Keratinocyte (primary cell): Measurements from ENCODE around the gene AHNAK2. TPM values are rescaled to one million over a fixed set of nuclear protein-coding genes. Genes with fewer than 3 reads are reported as not detected.

Experiments
- DNase-seq: peaks from one replicate; pipeline ENCODE4 v3.0.0-alpha.2; 2011; ENCODE audit warnings: low read depth, missing footprints, low spot score
- FAIRE-seq: peaks from 2 replicates; lab custom pipeline; 2011; peaks lifted over from hg19 to GRCh38; lab: Jason Lieb, UNC
- H2AFZ ChIP-seq: 2 replicates; pipeline ENCODE4 v1.6.0; 2012; ENCODE audit warnings: low read length, control low read depth, inconsistent platforms; ENCODE audit not compliant: control insufficient read depth
- H3K27ac ChIP-seq: 2 replicates; pipeline ENCODE4 v1.5.1; 2011; ENCODE audit warnings: low read length; ENCODE audit not compliant: control insufficient read depth, insufficient read depth
- H3K27me3 ChIP-seq: 3 replicates; pipeline ENCODE4 v1.6.0; 2011; ENCODE audit warnings: low read length; ENCODE audit not compliant: control insufficient read depth, insufficient read depth; ENCODE audit errors: extremely low read depth
- H3K36me3 ChIP-seq, 2 experiments: 2 replicates in 1 of 2; 3 replicates in 1 of 2; pipeline ENCODE4 v1.5.1; 2011; ENCODE audit warnings: low read length in 2 of 2, mild to moderate bottlenecking in 1 of 2; ENCODE audit not compliant: control insufficient read depth in 2 of 2, insufficient read depth in 2 of 2; ENCODE audit errors: extremely low read depth in 1 of 2
- H3K4me1 ChIP-seq: 3 replicates; pipeline ENCODE4 v1.5.1; 2011; ENCODE audit warnings: low read length; ENCODE audit not compliant: control insufficient read depth, insufficient read depth; ENCODE audit errors: extremely low read depth
- H3K4me2 ChIP-seq: 3 replicates; pipeline ENCODE4 v1.6.0; 2011; ENCODE audit warnings: low read depth, low read length; ENCODE audit not compliant: control insufficient read depth, insufficient read depth; ENCODE audit errors: extremely low read depth
- H3K4me3 ChIP-seq, 3 experiments: fragments of 200-600 bp in 1 of 3; sonication (generic) in 1 of 3; 2 replicates in 2 of 3; 3 replicates in 1 of 3; pipeline ENCODE4 v1.5.1; 2011 to 2016; ENCODE audit warnings: low read length in 3 of 3, mild to moderate bottlenecking in 3 of 3, control low read depth in 2 of 3, inconsistent platforms in 1 of 3, low read depth in 1 of 3, mixed read lengths in 1 of 3, mixed run types in 1 of 3, moderate library complexity in 1 of 3; ENCODE audit not compliant: control insufficient read depth in 2 of 3, insufficient read depth in 2 of 3; ENCODE audit errors: extremely low read depth in 1 of 3
- H3K79me2 ChIP-seq: 2 replicates; pipeline ENCODE4 v1.6.0; 2012; ENCODE audit warnings: low read length; ENCODE audit not compliant: control insufficient read depth, insufficient read depth
- H3K9ac ChIP-seq: 3 replicates; pipeline ENCODE4 v1.6.0; 2011; ENCODE audit warnings: low read length; ENCODE audit not compliant: control insufficient read depth, insufficient read depth; ENCODE audit errors: extremely low read depth
- H3K9me1 ChIP-seq: 3 replicates; pipeline ENCODE4 v1.6.0; 2011; ENCODE audit warnings: low read length; ENCODE audit not compliant: control insufficient read depth, insufficient read depth; ENCODE audit errors: extremely low read depth
- H3K9me3 ChIP-seq: 2 replicates; pipeline ENCODE4 v1.5.1; 2012; ENCODE audit warnings: low read depth, low read length; ENCODE audit not compliant: control insufficient read depth
- H4K20me1 ChIP-seq: 3 replicates; pipeline ENCODE4 v1.6.0; 2011; ENCODE audit warnings: low read length; ENCODE audit not compliant: control insufficient read depth, insufficient read depth; ENCODE audit errors: extremely low read depth
- CTCF ChIP-seq, 3 experiments: IDR thresholded peaks in 1 of 3; conservative IDR thresholded peaks in 1 of 3; optimal IDR thresholded peaks in 1 of 3; 2 replicates in 2 of 3; 3 replicates in 1 of 3; pipeline versions ENCODE3 to v1.5.1; 2011; ENCODE audit warnings: low read length in 3 of 3, mild to moderate bottlenecking in 3 of 3, moderate library complexity in 2 of 3, control low read depth in 1 of 3, inconsistent platforms in 1 of 3; ENCODE audit not compliant: insufficient read depth in 2 of 3; ENCODE audit errors: extremely low read depth in 1 of 3
- EZH2 ChIP-seq: IDR thresholded peaks from one replicate; pipeline ENCODE4 v1.6.1; 2012; ENCODE audit warnings: inconsistent platforms, mild to moderate bottlenecking, low read length, moderate library complexity
- dilution Hi-C: fragments of 300-500 bp; cut with MboI; formaldehyde crosslinking; loops from one replicate; pipeline ENCODE4 v1.7.0; 2020; ENCODE audit warnings: low sequenced_read_pairs; ENCODE audit not compliant: extremely low pct_ligation_motif_present
- polyA plus RNA-seq, 5 experiments: library from polyadenylated mRNA; depleted of rRNA in 3 of 5; stranded (reverse) in 3 of 5; stranded (forward) in 1 of 5; unstranded in 1 of 5; fragments of >200 nt; gene quantifications; 1 replicate in 1 of 5; 2 replicates in 3 of 5; 3 replicates in 1 of 5; pipeline versions ENCODE4 v1.2.1 to v1.2.3, GENCODE V29; 2011 to 2012; ENCODE audit warnings: missing spikeins in 2 of 5, low read depth in 1 of 5, low replicate concordance in 1 of 5

The AHNAK2 gene
- polyA plus RNA-seq, 1 donor (not counting 4 experiments of a cell fraction or from before 2014, with no cell fraction given): 164 TPM

GRCh38 chr14:105015905-105016304, 37.7 kb upstream of the AHNAK2 start:
- DNase-seq: no peak
- Histone ChIP-seq H3K9me1 (peaks cover 6% of the 10 kb centered on the region), H3K9ac (peak overlapping the region; percentile 65), H3K4me3 (peak overlapping the region in 1 of 3 experiments; percentile 39), H3K4me1 (peaks cover 62% of the 10 kb centered on the region), H3K36me3 (peaks cover 14 to 29% of the 10 kb centered on the region in 2 experiments), H3K79me2 (peaks cover 100% of the 10 kb centered on the region), H3K4me2 (peak overlapping the region; percentile 100), H3K9me3 (no peaks in the 10 kb centered on the region), H3K27ac (peak overlapping the region; percentile 71), H2AFZ (no peak overlapping the region), H3K27me3 (no peaks in the 10 kb centered on the region), H4K20me1 (peaks cover 56% of the 10 kb centered on the region)
- no peak for TF ChIP-seq CTCF (optimal IDR thresholded peaks at IDR 0.05 in 1 of 3, IDR thresholded peaks at IDR 0.05 in 1 of 3, conservative IDR thresholded peaks at IDR 0.05 in 1 of 3; ENCODE audit: extremely low read depth in 1 of 3, insufficient read depth in 2 of 3, low read length in 3 of 3)
- dilution Hi-C loops: no loop called here
- no peak for FAIRE-seq

- Histone ChIP-seq H3K27ac (peak overlapping the region; percentile 19), H2AFZ (no peak overlapping the region), H3K9me3 (no peaks in the 10 kb centered on the region), H3K9ac (no peak overlapping the region), H3K9me1 (peaks cover 6% of the 10 kb centered on the region), H3K36me3 (peaks cover 15 to 32% of the 10 kb centered on the region in 2 experiments), H3K79me2 (peaks cover 100% of the 10 kb centered on the region), H3K4me1 (peaks cover 62% of the 10 kb centered on the region), H3K4me2 (no peak overlapping the region), H4K20me1 (peaks cover 57% of the 10 kb centered on the region), H3K27me3 (no peaks in the 10 kb centered on the region), H3K4me3 (no peak overlapping the region)
- dilution Hi-C loops: no loop called here
- FAIRE-seq (no peak), DNase-seq (no peak)
- TF ChIP-seq CTCF (optimal IDR thresholded peaks at IDR 0.05 in 1 of 3, IDR thresholded peaks at IDR 0.05 in 1 of 3, conservative IDR thresholded peaks at IDR 0.05 in 1 of 3; ENCODE audit: extremely low read depth in 1 of 3, insufficient read depth in 2 of 3, low read length in 3 of 3): no peak
- no peak for TF ChIP-seq EZH2
Measured at GRCh38 chr14:105015242-105015641, 37.1 kb upstream of the AHNAK2 start.
